Testis (tissue), 3 donors: Measurements from ENCODE around the gene SNIP1. TPM values are rescaled to one million over a fixed set of nuclear protein-coding genes. Genes with fewer than 3 reads are reported as not detected.

Experiments used
- DNase-seq: peaks from one replicate; pipeline ENCODE4 v3.0.0-alpha.2; 2019
- H3K27ac ChIP-seq, 2 donors: fragments of 200-600 bp; sonication (generic); one replicate each; pipeline ENCODE4 v1.5.1; 2019
- H3K27me3 ChIP-seq: fragments of 200-600 bp; sonication (generic); one replicate; pipeline ENCODE4 v1.5.1; 2019
- H3K36me3 ChIP-seq: fragments of 200-600 bp; sonication (generic); one replicate; pipeline ENCODE4 v1.5.1; 2017; ENCODE audit warnings: low read depth; ENCODE audit errors: missing control alignments
- H3K4me1 ChIP-seq: fragments of 200-600 bp; sonication (generic); one replicate; pipeline ENCODE4 v1.5.1; 2019
- H3K4me3 ChIP-seq, 2 donors: fragments of 200-600 bp; sonication (generic); one replicate each; pipeline ENCODE4 v1.5.1; 2017 to 2019
- H3K9me3 ChIP-seq: fragments of 200-600 bp; sonication (generic); one replicate; pipeline ENCODE4 v1.5.1; 2017
- CTCF ChIP-seq, 3 experiments: fragments of 450-650 bp in 2 of 3; fragments of 200-600 bp in 1 of 3; sonication (generic) in 1 of 3; IDR thresholded peaks; one replicate each; pipeline ENCODE4 v1.5.1; 2016 to 2019; ENCODE audit warnings: antibody characterized with exemption in 3 of 3, mild to moderate bottlenecking in 2 of 3, moderate library complexity in 1 of 3
- POLR2A ChIP-seq: fragments of 450-650 bp; IDR thresholded peaks from one replicate; pipeline ENCODE4 v1.6.1; 2017; ENCODE audit warnings: antibody characterized with exemption, mild to moderate bottlenecking, moderate library complexity
- WGBS, 2 donors: methylation state at CpG; one replicate each; pipeline ENCODE4 v1.1.5; 2018; 5-methylcytosine and 5-hydroxymethylcytosine counted together
- intact Hi-C: fragments of 100-400 bp; cut with DNase I; formaldehyde crosslinking; loops from one replicate; pipeline ENCODE4 v1.15.1; 2023; ENCODE audit warnings: low total_unique reads
- polyA plus RNA-seq: library from polyadenylated mRNA; stranded (reverse); fragments of 350-450 nt; fragmentation: Illumina TruSeq; extraction: RNeasy Lipid Tissue Mini Kit (QIAGEN cat#74804); gene quantifications from one replicate; pipeline ENCODE4 v1.2.3, GENCODE V29; 2014; ENCODE audit warnings: low read depth, low replicate concordance; ENCODE audit not compliant: insufficient read depth
- total RNA-seq, 2 donors: library from RNA; depleted of rRNA; stranded (reverse); fragments of >200 nt; gene quantifications; one replicate each; pipeline ENCODE4 v1.2.3, GENCODE V29; 2016

SNIP1 gene
- total and polyA plus RNA-seq, 3 donors from 2014 or later, result 16.8 to 51.4 (median 33.7) TPM

DNA sequence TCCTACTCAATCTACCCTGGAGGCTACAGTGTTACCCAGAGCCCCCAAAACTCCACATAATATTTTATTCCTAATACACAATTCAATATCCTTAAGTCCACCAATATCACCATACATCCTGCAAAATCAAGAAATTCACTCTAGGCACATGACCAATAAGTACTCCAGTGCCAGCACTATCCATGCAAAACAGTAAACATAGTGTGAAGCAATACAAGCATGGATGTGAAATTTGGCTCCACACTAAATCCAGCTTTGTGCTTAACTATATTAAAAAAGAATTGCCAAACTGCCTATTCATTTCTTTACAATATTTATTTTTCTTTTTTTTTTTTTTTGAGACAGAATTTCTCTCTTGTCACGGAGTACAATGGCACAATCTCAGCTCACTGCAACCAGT is 36.5 kb downstream of the SNIP1 start:
- intact Hi-C loops, result no loop called here
- Histone ChIP-seq H3K4me3 (no peak overlapping the region), H3K4me1 (peaks cover 5% of the 10 kb centered on the region), H3K27ac (no peak overlapping the region), H3K9me3 (no peaks in the 10 kb centered on the region), H3K36me3 (no peaks in the 10 kb centered on the region), H3K27me3 (no peaks in the 10 kb centered on the region)
- no peak for DNase-seq
- 65 to 77% methylated on average over 1 of the region's 1 CpG for WGBS, 2 donors
- no peak for TF ChIP-seq CTCF (IDR thresholded peaks at IDR 0.05)
- no peak for TF ChIP-seq POLR2A

- intact Hi-C loops, result no loop called here
- DNase-seq, result no peak
- Histone ChIP-seq H3K4me1 (peaks cover 5% of the 10 kb centered on the region), H3K27ac (peak overlapping the region; percentile 81 to 96), H3K9me3 (no peaks in the 10 kb centered on the region), H3K36me3 (no peaks in the 10 kb centered on the region), H3K4me3 (peak overlapping the region; percentile 86 to 99), H3K27me3 (no peaks in the 10 kb centered on the region)
- TF ChIP-seq CTCF (IDR thresholded peaks at IDR 0.05) (no peak), POLR2A (no peak)
- 47 to 51% methylated on average over 18 of the region's 18 CpGs for WGBS, 2 donors
Observed at GRCh38 chr1:37515185-37516034, 38.7 kb downstream of the SNIP1 start.

DNA sequence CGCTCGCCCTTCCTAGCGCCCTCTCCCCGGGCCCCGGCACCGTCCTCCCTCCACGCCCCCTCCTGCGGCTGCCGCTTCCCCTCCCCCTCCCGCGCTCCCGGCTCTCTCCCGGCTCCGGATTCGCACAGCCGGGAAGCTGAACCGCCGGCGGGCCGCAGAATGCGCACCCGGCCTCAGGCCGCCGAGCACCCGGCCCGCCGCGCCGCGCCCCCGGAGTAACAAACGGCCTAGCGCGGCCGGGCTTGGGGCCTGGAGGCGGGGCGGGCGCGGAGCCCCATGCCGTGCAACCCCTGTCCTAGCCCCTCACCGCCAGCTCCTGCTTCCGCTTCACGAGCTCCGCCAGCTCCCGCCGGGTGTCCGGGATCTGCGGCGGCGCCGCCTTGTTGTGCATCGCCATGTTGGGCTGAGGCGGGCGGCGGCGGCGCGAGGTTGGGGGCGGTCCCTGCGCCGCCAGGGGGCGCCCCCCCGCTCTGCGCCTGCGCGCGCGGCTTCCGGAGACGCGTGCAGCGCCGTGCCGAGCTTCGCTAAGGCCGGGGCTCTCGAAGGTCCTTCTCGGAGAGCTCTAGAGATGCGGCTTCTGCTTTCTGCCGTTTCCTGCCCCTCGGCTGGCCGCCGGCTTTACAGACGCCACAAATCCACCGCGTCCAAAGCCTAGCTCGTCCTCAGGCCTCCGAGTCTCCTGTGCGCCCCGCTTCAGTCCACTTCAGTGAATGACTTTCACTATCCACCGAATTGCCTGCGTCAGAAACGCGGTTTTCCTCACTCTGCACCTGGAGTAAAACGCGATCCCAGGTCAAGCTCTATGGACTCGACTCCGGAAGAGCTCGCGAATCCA is 39.5 kb downstream of the SNIP1 start, which contains the start of gene MEAF6:
Gene MEAF6 (minus strand): TSS at position 417 of the 835 bp plus-strand sequence. CDS start 20 bp downstream, at position 397.
- no peaks in the 10 kb centered on the region for H3K36me3 ChIP-seq
- no peaks in the 10 kb centered on the region for H3K27me3 ChIP-seq
- H3K4me3 ChIP-seq, result peak within 1 kb of the TSS; percentile 86 to 99
- intact Hi-C loops, result no loop called here
- DNase-seq, result peak; percentile 86
- H3K4me1 ChIP-seq, result peaks cover 5% of the 10 kb centered on the region
- peak within 1 kb of the TSS; percentile 81 to 96 for H3K27ac ChIP-seq
- H3K9me3 ChIP-seq, result no peaks in the 10 kb centered on the region
- 0% methylated on average over 10 to 75 of the region's 100 CpGs for whole genome bisulfite sequencing, 2 donors
- TF ChIP-seq CTCF (IDR thresholded peaks at IDR 0.05) (peak; percentile 77 to 89 (median 85)), POLR2A (peak; percentile 9)

DNA sequence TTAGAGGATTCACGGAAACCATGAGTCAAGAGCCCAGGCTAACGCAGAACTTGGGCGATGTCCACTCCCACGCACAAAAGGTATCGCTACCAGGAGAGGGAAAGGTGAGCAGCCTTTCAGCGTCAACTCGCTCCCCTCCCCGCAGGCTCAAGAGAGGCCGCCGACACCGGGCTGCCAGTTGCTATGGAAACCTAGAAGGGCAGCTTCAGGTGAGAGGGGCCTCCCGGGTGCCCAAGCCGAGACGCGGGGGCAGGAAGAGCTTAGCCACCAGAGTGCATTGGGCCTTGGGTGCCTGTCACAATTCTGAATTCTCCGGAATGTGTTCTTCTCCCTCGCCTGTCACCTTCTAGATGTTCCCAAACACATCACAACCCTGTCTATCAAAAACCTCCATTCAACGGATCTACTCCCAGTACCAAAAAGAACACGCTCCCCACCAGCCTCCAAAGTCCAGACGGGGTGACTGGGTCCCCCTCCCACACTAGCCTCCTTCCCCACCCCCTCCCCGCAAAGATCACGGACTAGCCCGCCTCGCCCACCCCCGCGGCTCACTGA is 40.2 kb downstream of the SNIP1 start:
- intact Hi-C loops, result no loop called here
- Histone ChIP-seq H3K36me3 (no peaks in the 10 kb centered on the region), H3K4me3 (peak overlapping the region; percentile 86 to 99), H3K27me3 (no peaks in the 10 kb centered on the region), H3K9me3 (no peaks in the 10 kb centered on the region), H3K27ac (peak overlapping the region; percentile 81 to 96), H3K4me1 (peaks cover 5% of the 10 kb centered on the region)
- DNase-seq, result peak; percentile 64
- WGBS, 2 donors, result 0 to 3% methylated on average over 2 to 26 of the region's 26 CpGs
- TF ChIP-seq POLR2A (no peak), CTCF (IDR thresholded peaks at IDR 0.05) (no peak)
